ENCODE data around the gene GALNT5. TPM values are rescaled to one million over a fixed set of nuclear protein-coding genes. Genes with fewer than 3 reads are reported as not detected.

The GALNT5 gene
- polyA plus RNA-seq, 1 donor (not counting 4 experiments of a cell fraction or from before 2014, with no cell fraction given) = 8.3 TPM

DNA sequence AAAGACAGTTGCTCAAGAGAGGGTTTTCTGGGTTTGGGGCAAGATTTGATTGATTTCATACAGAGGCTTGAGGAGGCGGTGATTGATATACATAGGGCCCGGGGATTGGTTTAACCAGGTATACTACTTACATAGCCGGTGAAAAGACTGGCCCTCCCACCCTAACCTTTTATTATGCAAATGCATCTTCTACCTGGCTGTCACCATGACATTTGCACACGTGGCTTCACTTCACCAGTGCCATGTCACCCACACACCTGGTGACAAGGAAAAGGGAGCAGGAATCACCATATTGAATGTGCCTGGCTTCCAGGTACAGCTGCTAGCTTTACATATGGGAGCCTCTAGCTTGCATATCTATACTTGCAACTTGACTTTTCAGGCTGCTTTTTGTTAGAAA lies 58.4 kb downstream of the GALNT5 start:
- TF ChIP-seq EZH2 (IDR thresholded peaks at IDR 0.05; ENCODE audit: low read length) = no peak
- TF ChIP-seq, protein P1, sequence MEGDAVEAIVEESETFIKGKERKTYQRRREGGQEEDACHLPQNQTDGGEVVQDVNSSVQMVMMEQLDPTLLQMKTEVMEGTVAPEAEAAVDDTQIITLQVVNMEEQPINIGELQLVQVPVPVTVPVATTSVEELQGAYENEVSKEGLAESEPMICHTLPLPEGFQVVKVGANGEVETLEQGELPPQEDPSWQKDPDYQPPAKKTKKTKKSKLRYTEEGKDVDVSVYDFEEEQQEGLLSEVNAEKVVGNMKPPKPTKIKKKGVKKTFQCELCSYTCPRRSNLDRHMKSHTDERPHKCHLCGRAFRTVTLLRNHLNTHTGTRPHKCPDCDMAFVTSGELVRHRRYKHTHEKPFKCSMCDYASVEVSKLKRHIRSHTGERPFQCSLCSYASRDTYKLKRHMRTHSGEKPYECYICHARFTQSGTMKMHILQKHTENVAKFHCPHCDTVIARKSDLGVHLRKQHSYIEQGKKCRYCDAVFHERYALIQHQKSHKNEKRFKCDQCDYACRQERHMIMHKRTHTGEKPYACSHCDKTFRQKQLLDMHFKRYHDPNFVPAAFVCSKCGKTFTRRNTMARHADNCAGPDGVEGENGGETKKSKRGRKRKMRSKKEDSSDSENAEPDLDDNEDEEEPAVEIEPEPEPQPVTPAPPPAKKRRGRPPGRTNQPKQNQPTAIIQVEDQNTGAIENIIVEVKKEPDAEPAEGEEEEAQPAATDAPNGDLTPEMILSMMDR (optimal IDR thresholded peaks at IDR 0.05 in 1 of 3, IDR thresholded peaks at IDR 0.05 in 1 of 3, conservative IDR thresholded peaks at IDR 0.05 in 1 of 3; ENCODE audit: extremely low read depth in 1 of 3, insufficient read depth in 2 of 3, low read length in 3 of 3) = no peak
- Histone ChIP-seq H3K27me3 (ENCODE audit: control insufficient read depth, extremely low read depth, insufficient read depth, low read length) (peaks cover 3% of the 10 kb centered on the region), H3K4me3 (ENCODE audit: control insufficient read depth in 2 of 3, extremely low read depth in 1 of 3, insufficient read depth in 2 of 3, low read depth in 1 of 3, low read length in 3 of 3) (no peak overlapping the region), H3K9me3 (ENCODE audit: control insufficient read depth, low read depth, low read length) (no peaks in the 10 kb centered on the region), H3K4me2 (ENCODE audit: control insufficient read depth, extremely low read depth, insufficient read depth, low read depth, low read length) (no peak overlapping the region), H3K27ac (ENCODE audit: control insufficient read depth, insufficient read depth, low read length) (no peak overlapping the region), H3K79me2 (ENCODE audit: control insufficient read depth, insufficient read depth, low read length) (no peaks in the 10 kb centered on the region), H3K9ac (ENCODE audit: control insufficient read depth, extremely low read depth, insufficient read depth, low read length) (no peak overlapping the region), H3K9me1 (ENCODE audit: control insufficient read depth, extremely low read depth, insufficient read depth, low read length) (no peaks in the 10 kb centered on the region), H3K4me1 (ENCODE audit: control insufficient read depth, extremely low read depth, insufficient read depth, low read length) (no peaks in the 10 kb centered on the region), H3K36me3 (ENCODE audit: control insufficient read depth in 2 of 2, extremely low read depth in 1 of 2, insufficient read depth in 2 of 2, low read length in 2 of 2) (no peaks in the 10 kb centered on the region), H2AFZ (ENCODE audit: control insufficient read depth, low read length) (no peak overlapping the region), H4K20me1 (ENCODE audit: control insufficient read depth, extremely low read depth, insufficient read depth, low read length) (no peaks in the 10 kb centered on the region)
- FAIRE-seq (no peak), DNase-seq (ENCODE audit: low read depth, low spot score) (no peak)
- dilution Hi-C loops (cut with MboI; ENCODE audit: extremely low pct_ligation_motif_present, low sequenced_read_pairs) = no loop called here

DNA sequence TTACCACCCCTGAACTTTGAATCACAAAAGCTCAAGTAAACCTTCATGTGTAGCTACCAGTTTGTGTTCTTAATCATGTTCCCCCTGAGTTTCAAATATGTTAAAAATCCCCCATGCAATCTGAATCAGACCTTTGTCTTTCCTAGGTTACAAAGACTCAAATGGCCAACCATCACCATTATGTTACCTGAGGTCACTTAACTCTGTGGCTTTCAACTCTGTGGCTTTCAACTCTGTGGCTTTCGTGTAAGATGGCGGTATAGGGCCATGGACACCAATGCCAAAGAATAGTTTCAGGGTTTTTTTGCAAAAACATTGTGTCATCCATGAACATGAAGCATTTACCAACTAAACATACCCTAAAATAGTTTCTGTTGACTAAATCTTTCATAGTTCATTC lies 61.4 kb downstream of the GALNT5 start:
- no peaks in the 10 kb centered on the region for H3K4me1 ChIP-seq (ENCODE audit: control insufficient read depth, extremely low read depth, insufficient read depth, low read length)
- DNase-seq (ENCODE audit: low read depth, low spot score) (no peak), FAIRE-seq (no peak)
- no peak overlapping the region for H3K9ac ChIP-seq (ENCODE audit: control insufficient read depth, extremely low read depth, insufficient read depth, low read length)
- H2AFZ ChIP-seq (ENCODE audit: control insufficient read depth, low read length) = no peak overlapping the region
- peaks cover 3% of the 10 kb centered on the region for H3K27me3 ChIP-seq (ENCODE audit: control insufficient read depth, extremely low read depth, insufficient read depth, low read length)
- no peaks in the 10 kb centered on the region for H3K9me1 ChIP-seq (ENCODE audit: control insufficient read depth, extremely low read depth, insufficient read depth, low read length)
- no peak for TF ChIP-seq EZH2 (IDR thresholded peaks at IDR 0.05; ENCODE audit: low read length)
- TF ChIP-seq, protein P1 (optimal IDR thresholded peaks at IDR 0.05 in 1 of 3, IDR thresholded peaks at IDR 0.05 in 1 of 3, conservative IDR thresholded peaks at IDR 0.05 in 1 of 3; ENCODE audit: extremely low read depth in 1 of 3, insufficient read depth in 2 of 3, low read length in 3 of 3) = no peak
- H3K79me2 ChIP-seq (ENCODE audit: control insufficient read depth, insufficient read depth, low read length) = no peaks in the 10 kb centered on the region
- no peaks in the 10 kb centered on the region for H3K36me3 ChIP-seq (ENCODE audit: control insufficient read depth in 2 of 2, extremely low read depth in 1 of 2, insufficient read depth in 2 of 2, low read length in 2 of 2)
- H4K20me1 ChIP-seq (ENCODE audit: control insufficient read depth, extremely low read depth, insufficient read depth, low read length) = no peaks in the 10 kb centered on the region
- no peaks in the 10 kb centered on the region for H3K9me3 ChIP-seq (ENCODE audit: control insufficient read depth, low read depth, low read length)
- no peak overlapping the region for H3K4me3 ChIP-seq (ENCODE audit: control insufficient read depth in 2 of 3, extremely low read depth in 1 of 3, insufficient read depth in 2 of 3, low read depth in 1 of 3, low read length in 3 of 3)
- H3K27ac ChIP-seq (ENCODE audit: control insufficient read depth, insufficient read depth, low read length) = no peak overlapping the region
- H3K4me2 ChIP-seq (ENCODE audit: control insufficient read depth, extremely low read depth, insufficient read depth, low read depth, low read length) = no peak overlapping the region
- dilution Hi-C loops (cut with MboI; ENCODE audit: extremely low pct_ligation_motif_present, low sequenced_read_pairs) = no loop called here
